Measurements from ENCODE around the gene BCAT1.

GRCh38 chr12:24947541-24948419 is 1.1 kb downstream of the BCAT1 start:
- no peak for TF ChIP-seq POLR2AphosphoS5 (IDR thresholded peaks at IDR 0.05; ENCODE audit: low read depth, low read length)
- no peak for TF ChIP-seq TAF1 (IDR thresholded peaks at IDR 0.05; ENCODE audit: borderline replicate concordance, low read depth, low read length)
